Naive thymus-derived CD4-positive, alpha-beta T cell (primary cell): ENCODE results near the gene NPHP1. TPM values are rescaled to one million over a fixed set of nuclear protein-coding genes. Genes with fewer than 3 reads are reported as not detected.
"Not testable (repeated sequence)": the region's sequence is repeated elsewhere in the genome, so short reads cannot be mapped to it uniquely, and the experiment has no call there.

Experiments used
- ATAC-seq: fragments of 150-1000 bp; cut with Tn5 transposase; 2 replicates; pipeline ENCODE4 v1.10.0; 2021; ENCODE audit warnings: mild to moderate bottlenecking, moderate library complexity
- CTCF ChIA-PET: fragments of 350-600 bp; sonication (Branson Sonifier 250); formaldehyde crosslinking; loops from one replicate; lab custom pipeline; 2021; ENCODE audit warnings: antibody characterized with exemption; lab: Charles Lee
- POLR2A ChIA-PET: fragments of 350-600 bp; sonication (Branson Sonifier 250); formaldehyde crosslinking; loops from one replicate; lab custom pipeline; 2021; ENCODE audit warnings: antibody characterized with exemption, inconsistent platforms; lab: Charles Lee
- DNase-seq, 9 donors: peaks; one replicate each; pipeline versions ENCODE4 v3.0.0 to v3.0.0-alpha.2; 2020 to 2022; ENCODE audit warnings: mixed read lengths in 1 of 9
- H3K27ac ChIP-seq: one replicate; pipeline ENCODE4 v1.7.0; 2013; ENCODE audit warnings: mild to moderate bottlenecking, low read depth, low read length, moderate library complexity
- H3K27me3 ChIP-seq, 2 donors: one replicate each; pipeline ENCODE4 v1.7.0; 2013; ENCODE audit warnings: low read length in 2 of 2, mild to moderate bottlenecking in 2 of 2, moderate library complexity in 2 of 2; ENCODE audit not compliant: control insufficient read depth in 2 of 2, insufficient read depth in 2 of 2
- H3K36me3 ChIP-seq, 3 experiments: 1 replicate in 2 of 3; 2 replicates in 1 of 3; pipeline ENCODE4 v1.7.0; 2013; ENCODE audit warnings: low read length in 3 of 3, mild to moderate bottlenecking in 3 of 3, moderate library complexity in 1 of 3; ENCODE audit not compliant: insufficient read depth in 3 of 3, control insufficient read depth in 2 of 3
- H3K4me1 ChIP-seq, 2 donors: one replicate each; pipeline ENCODE4 v1.7.0; 2013; ENCODE audit warnings: low read length in 2 of 2, mild to moderate bottlenecking in 2 of 2, moderate library complexity in 1 of 2; ENCODE audit not compliant: control insufficient read depth in 2 of 2, insufficient read depth in 2 of 2
- H3K4me3 ChIP-seq: 2 replicates; pipeline ENCODE4 v1.7.0; 2013; ENCODE audit warnings: mild to moderate bottlenecking, low read length
- H3K9me3 ChIP-seq, 3 experiments: 1 replicate in 2 of 3; 2 replicates in 1 of 3; pipeline ENCODE4 v1.7.0; 2013; ENCODE audit warnings: low read length in 3 of 3; ENCODE audit not compliant: control insufficient read depth in 2 of 3
- H3K27ac Mint-ChIP-seq, 9 donors: one replicate each; pipeline ENCODE4 v1.8.0; 2020 to 2022; ENCODE audit warnings: mixed read lengths in 9 of 9, mild to moderate bottlenecking in 8 of 9, moderate library complexity in 5 of 9, inconsistent platforms in 2 of 9
- H3K27me3 Mint-ChIP-seq, 5 donors: one replicate each; pipeline ENCODE4 v1.8.0; 2021 to 2022; ENCODE audit warnings: mixed read lengths in 5 of 5, mild to moderate bottlenecking in 1 of 5
- H3K36me3 Mint-ChIP-seq, 5 donors: one replicate each; pipeline ENCODE4 v1.8.0; 2020 to 2022; ENCODE audit warnings: mixed read lengths in 5 of 5, mild to moderate bottlenecking in 3 of 5, inconsistent platforms in 1 of 5
- H3K4me1 Mint-ChIP-seq, 7 donors: one replicate each; pipeline ENCODE4 v1.8.0; 2020 to 2022; ENCODE audit warnings: mixed read lengths in 7 of 7, mild to moderate bottlenecking in 3 of 7, inconsistent platforms in 1 of 7
- H3K4me3 Mint-ChIP-seq, 10 donors: one replicate each; pipeline ENCODE4 v1.8.0; 2020 to 2022; ENCODE audit warnings: mild to moderate bottlenecking in 10 of 10, mixed read lengths in 10 of 10, moderate library complexity in 6 of 10, inconsistent platforms in 2 of 10
- H3K9me3 Mint-ChIP-seq, 11 donors: one replicate each; pipeline ENCODE4 v1.8.0; 2020 to 2022; ENCODE audit warnings: mixed read lengths in 11 of 11, mild to moderate bottlenecking in 4 of 11, inconsistent platforms in 1 of 11, moderate library complexity in 1 of 11
- intact Hi-C, 2 donors: fragments of 100-400 bp; cut with micrococcal nuclease; formaldehyde crosslinking; loops; one replicate each; pipeline ENCODE4 v1.15.1; 2023
- polyA plus RNA-seq, 2 donors: library from polyadenylated mRNA; unstranded; fragments of 300-500 nt; fragmentation: Illumina TruSeq; gene quantifications; one replicate each; pipeline ENCODE4 v1.2.3, GENCODE V29; 2021
- total RNA-seq, 6 experiments: library from RNA in 5 of 6; stranded (reverse) in 5 of 6; gene quantifications; 1 replicate in 5 of 6; 2 replicates in 1 of 6; pipeline ENCODE4 v1.2.3 and lab custom pipeline; 2021 to 2026

Gene NPHP1
- total and polyA plus RNA-seq, 7 experiments from 2014 or later: 0.11 to 0.64 (median 0.47) TPM; not detected in 1

DNA sequence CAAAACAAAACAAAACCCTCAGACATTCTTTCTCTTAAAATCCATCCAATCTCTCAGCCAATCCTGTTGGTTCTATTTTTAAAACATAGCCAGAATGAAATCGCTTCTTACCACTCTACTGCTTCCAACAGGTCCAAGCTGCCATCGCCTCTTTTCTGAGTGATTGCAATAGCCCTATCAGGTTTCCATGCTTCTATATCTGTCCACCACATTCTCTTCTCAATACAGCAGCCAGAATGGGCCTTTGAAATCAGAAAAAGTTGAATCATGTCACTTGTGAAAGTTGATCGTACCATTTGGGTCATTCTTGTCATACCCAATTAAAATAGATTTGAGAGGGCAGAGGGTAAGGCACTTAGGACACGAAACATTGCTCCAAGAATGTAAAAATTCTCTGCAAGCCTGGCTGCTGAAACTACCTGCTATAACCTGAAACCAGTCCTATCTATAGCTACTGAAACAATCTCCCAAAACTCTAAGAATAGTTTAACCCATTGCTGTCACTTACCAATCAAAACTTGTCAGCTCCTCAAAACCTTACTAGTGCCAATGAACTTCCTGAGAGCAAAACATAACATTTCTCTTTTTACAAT lies 10.8 kb upstream of the NPHP1 start:
- CTCF ChIA-PET: no interaction called here
- H3K9me3 Mint-ChIP-seq: peaks cover 0 to 22% (median 3%) of the 10 kb centered on the region in 11 donors
- peaks cover 0 to 3% (median 0%) of the 10 kb centered on the region in 5 donors for H3K36me3 Mint-ChIP-seq
- no peaks in the 10 kb centered on the region for H3K27me3 ChIP-seq
- H3K27me3 Mint-ChIP-seq: peaks cover 27 to 59% (median 53%) of the 10 kb centered on the region in 5 donors
- ATAC-seq (no peak), DNase-seq (no peak)
- no peak overlapping the region for H3K4me3 Mint-ChIP-seq
- H3K36me3 ChIP-seq: peaks cover 0 to 3% (median 0%) of the 10 kb centered on the region in 3 experiments
- POLR2A ChIA-PET: no interaction called here
- no peaks in the 10 kb centered on the region for H3K9me3 ChIP-seq
- H3K4me3 ChIP-seq: no peak overlapping the region
- H3K4me1 ChIP-seq: peaks cover 3 to 4% of the 10 kb centered on the region in 2 donors
- peaks cover 0 to 18% (median 8%) of the 10 kb centered on the region in 7 donors for H3K4me1 Mint-ChIP-seq
- no peak overlapping the region for H3K27ac Mint-ChIP-seq
- intact Hi-C loops: no loop called here
- H3K27ac ChIP-seq: no peak overlapping the region

DNA sequence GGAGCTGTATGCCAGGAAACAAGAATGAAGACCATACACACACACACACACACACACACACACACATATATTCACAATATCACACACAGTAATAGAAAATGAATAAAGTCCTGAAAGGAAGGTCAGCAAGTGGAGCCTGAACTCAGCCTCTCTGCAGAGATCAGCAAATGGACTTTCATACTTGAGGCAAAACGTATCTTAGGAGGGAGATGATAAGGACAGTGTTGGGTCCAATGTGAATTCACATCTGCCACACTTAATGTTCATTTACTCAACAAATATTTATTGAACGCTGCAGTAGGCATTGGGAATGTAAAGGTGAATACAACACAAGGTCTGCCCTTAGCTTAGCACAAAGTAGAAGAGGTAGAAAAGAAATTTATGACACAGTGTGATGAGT lies 10.3 kb upstream of the NPHP1 start:
- H3K4me3 Mint-ChIP-seq: no peak overlapping the region
- peaks cover 0 to 22% (median 8%) of the 10 kb centered on the region in 7 donors for H3K4me1 Mint-ChIP-seq
- DNase-seq (no peak), ATAC-seq (no peak)
- ChIA-PET POLR2A (no interaction called here), CTCF (no interaction called here)
- peaks cover 0 to 22% (median 3%) of the 10 kb centered on the region in 11 donors for H3K9me3 Mint-ChIP-seq
- no peak overlapping the region for H3K27ac ChIP-seq
- H3K27ac Mint-ChIP-seq: no peak overlapping the region
- no peak overlapping the region for H3K4me3 ChIP-seq
- H3K36me3 Mint-ChIP-seq: peaks cover 0 to 5% (median 0%) of the 10 kb centered on the region in 5 donors
- peaks cover 22 to 55% (median 49%) of the 10 kb centered on the region in 5 donors for H3K27me3 Mint-ChIP-seq
- peaks cover 0 to 3% (median 0%) of the 10 kb centered on the region in 3 experiments for H3K36me3 ChIP-seq
- no peaks in the 10 kb centered on the region for H3K9me3 ChIP-seq
- H3K4me1 ChIP-seq: peaks cover 3 to 4% of the 10 kb centered on the region in 2 donors
- intact Hi-C loops: no loop called here
- H3K27me3 ChIP-seq: no peaks in the 10 kb centered on the region

DNA sequence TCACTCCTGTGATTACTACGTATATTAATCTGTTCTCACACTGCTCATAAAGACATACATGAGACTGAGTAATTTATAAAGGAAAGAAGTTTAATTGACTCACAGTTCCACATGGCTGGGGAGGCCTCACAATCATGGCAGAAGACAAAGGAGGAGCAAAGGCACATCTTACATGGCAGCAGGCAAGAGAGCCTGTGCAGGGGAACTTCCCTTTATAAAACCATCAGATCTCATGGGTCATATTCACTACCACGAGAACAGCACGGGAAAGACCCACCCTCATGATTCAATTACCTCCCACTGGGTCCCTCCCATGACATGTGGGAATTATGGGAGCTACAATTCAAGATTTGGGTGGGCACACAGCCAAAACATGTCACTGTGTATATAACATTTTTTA lies 8.7 kb upstream of the NPHP1 start:
- H3K27ac ChIP-seq, POLR2A ChIA-PET, intact Hi-C loops, H3K9me3 ChIP-seq, H3K36me3 ChIP-seq, DNase-seq, CTCF ChIA-PET, ATAC-seq, H3K4me3 ChIP-seq, H3K4me1 ChIP-seq, H3K27me3 ChIP-seq: not testable (repeated sequence)
- Mint-ChIP-seq H3K27ac (peak overlapping the region in 1 of 9 donors; percentile 34), H3K36me3 (peaks cover 0 to 16% (median 6%) of the 10 kb centered on the region in 5 donors), H3K4me3 (peak overlapping the region in 6 of 10 donors; percentile 21 to 57 (median 37)), H3K27me3 (peaks cover 6 to 40% (median 35%) of the 10 kb centered on the region in 5 donors), H3K9me3 (peaks cover 0 to 22% (median 3%) of the 10 kb centered on the region in 11 donors), H3K4me1 (peaks cover 0 to 32% (median 16%) of the 10 kb centered on the region in 7 donors)

DNA sequence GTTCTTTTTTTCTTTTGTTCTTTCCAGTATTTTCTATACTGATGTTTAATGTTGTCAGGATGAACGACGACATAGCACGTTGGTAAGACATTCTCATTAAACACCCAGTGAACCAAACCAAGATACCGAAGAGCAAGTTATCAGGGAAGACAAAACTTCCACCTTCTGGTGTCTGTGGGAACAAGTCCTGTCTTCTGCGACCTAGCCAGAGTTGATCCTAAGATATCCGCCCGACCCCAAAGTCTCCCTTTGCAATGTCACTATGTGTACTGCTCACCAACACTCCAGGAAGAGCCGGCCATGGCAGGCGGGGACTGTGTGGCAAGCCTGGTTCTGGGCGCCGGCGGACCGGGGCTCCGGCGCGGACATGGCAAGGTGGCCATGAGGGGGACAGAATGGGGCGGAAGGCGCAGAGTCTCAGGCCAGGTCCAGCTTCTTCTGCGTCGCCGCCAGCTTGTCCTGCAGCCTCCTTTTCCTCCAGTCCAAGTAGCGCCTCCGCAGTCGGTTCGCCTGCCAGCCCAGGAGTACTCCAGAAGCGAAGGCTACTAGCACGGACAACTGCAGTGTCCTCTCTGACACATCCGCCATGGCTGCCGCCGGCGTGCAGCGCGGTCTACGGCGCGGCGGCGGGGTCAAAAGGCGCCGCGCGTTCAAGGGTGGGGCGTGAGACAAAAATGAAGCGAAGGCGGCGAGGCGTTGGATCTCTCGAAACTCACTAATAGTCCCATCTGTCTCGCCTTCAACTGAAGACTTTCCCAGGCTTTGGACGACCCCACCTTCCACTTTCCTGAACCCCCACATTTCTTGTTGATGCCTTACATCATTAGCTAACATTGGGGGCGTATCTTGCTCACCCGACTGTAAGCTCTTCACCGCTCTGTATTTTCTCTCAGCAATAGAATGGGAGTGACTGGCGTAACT lies 7.4 kb upstream of the NPHP1 start, which contains the start of gene MTLN:
Gene MTLN (minus strand): TSS at position 610 of the 921 bp plus-strand sequence. CDS start 22 bp downstream, at position 588.
- Mint-ChIP-seq H3K4me1 (peaks cover 0 to 32% (median 16%) of the 10 kb centered on the region in 7 donors), H3K27ac (peak within 1 kb of the TSS; percentile 83 to 99 (median 94)), H3K36me3 (peaks cover 0 to 18% (median 6%) of the 10 kb centered on the region in 5 donors), H3K4me3 (peak within 1 kb of the TSS; percentile 88 to 97 (median 93)), H3K27me3 (peaks cover 0 to 29% (median 22%) of the 10 kb centered on the region in 5 donors), H3K9me3 (peaks cover 0 to 22% (median 3%) of the 10 kb centered on the region in 11 donors)
- ChIA-PET CTCF (no interaction called here), POLR2A (no interaction called here)
- Histone ChIP-seq H3K4me1 (peaks cover 3 to 4% of the 10 kb centered on the region in 2 donors), H3K27ac (peak within 1 kb of the TSS; percentile 81), H3K4me3 (peak within 1 kb of the TSS; percentile 81), H3K27me3 (no peaks in the 10 kb centered on the region), H3K9me3 (no peaks in the 10 kb centered on the region), H3K36me3 (peaks cover 0 to 3% (median 0%) of the 10 kb centered on the region in 3 experiments)
- DNase-seq (peak; percentile 62 to 82 (median 80)), ATAC-seq (peak; percentile 96)
- intact Hi-C loops: loop anchor here (1.0 kb wide), 1 partner anchor 8 kb away; no protein-coding TSS in a partner anchor

DNA sequence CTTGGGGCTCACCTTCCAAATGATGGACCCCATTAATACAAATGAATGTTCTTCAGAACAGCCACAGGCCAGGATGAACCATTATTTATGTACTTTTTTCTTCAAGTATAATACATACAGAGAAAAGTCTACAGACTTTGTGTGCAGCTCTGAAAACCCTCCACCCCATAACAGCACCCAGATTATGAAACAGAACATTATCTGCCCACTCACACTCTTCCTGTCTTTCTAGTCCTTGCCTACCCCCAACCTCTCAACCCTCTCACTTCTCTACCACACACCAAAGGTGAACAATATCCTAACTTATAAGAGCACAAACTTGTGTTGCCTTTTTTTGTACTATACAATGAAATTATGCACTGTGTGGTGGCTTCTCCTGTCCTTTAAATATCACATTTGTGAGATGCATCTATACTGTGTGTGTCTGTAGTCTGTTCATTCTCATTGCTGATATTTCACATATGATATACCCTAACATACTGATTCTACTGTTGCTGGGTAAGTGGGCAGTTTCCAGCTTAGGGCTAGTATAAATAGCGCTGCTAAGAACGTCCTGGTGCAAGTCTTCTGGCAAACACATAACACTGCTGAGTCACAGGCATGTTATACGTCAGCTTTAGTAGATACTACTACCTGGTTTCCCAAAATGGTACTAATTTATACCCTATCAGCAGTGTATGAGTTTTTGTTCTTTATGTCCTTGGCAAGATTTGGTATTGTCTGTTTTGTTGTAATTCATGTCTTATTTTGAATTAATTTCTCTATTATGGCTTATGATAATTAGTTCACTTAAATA lies 1.0 kb upstream of the NPHP1 start:
- Histone ChIP-seq H3K4me3 (peak overlapping the region; percentile 76), H3K27me3 (no peaks in the 10 kb centered on the region), H3K4me1 (peaks cover 6 to 7% of the 10 kb centered on the region in 2 donors), H3K9me3 (no peaks in the 10 kb centered on the region), H3K36me3 (no peaks in the 10 kb centered on the region), H3K27ac (no peak overlapping the region)
- peaks cover 0 to 5% (median 0%) of the 10 kb centered on the region in 5 donors for H3K27me3 Mint-ChIP-seq
- ChIA-PET CTCF (interaction anchor here (0.7 kb wide), 1 partner anchor 725 kb away, joined by 4 read pairs; no protein-coding TSS in a partner anchor), POLR2A (no interaction called here)
- H3K36me3 Mint-ChIP-seq: peaks cover 0 to 15% (median 6%) of the 10 kb centered on the region in 5 donors
- H3K4me1 Mint-ChIP-seq: peaks cover 13 to 41% (median 27%) of the 10 kb centered on the region in 7 donors
- DNase-seq (no peak), ATAC-seq (no peak)
- H3K27ac Mint-ChIP-seq: peak overlapping the region in 8 of 9 donors; percentile 66 to 93 (median 90)
- peaks cover 0 to 1% (median 0%) of the 10 kb centered on the region in 11 donors for H3K9me3 Mint-ChIP-seq
- H3K4me3 Mint-ChIP-seq: peak overlapping the region; percentile 67 to 93 (median 88)
- intact Hi-C loops: loop anchor here (10.0 kb wide), 3 partner anchors 591 to 1491 kb away; partner anchors contain the start of genes BCL2L11 (in 1 of the 2), RANBP2 (in 1 of the 2), SEPTIN10 (in 1 of the 2) and SOWAHC (in 1 of the 2)

DNA sequence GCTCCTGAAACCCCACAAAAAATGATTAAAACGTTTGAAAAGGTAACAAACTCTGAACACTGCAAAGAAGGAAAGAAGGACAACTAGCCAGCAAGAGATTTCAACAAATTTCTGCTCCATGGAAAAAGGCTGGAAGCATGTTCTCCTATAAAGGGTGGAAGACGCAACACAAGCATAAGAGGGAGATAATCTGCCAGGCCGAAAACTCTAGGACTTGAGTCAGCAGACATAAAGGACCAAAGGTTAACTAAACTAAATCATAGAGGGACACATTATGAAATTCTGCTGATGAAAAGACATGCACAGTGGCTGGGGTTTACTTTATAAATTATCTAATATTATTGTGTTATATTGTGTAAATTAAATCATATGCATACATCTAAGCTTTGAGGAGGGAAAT lies 6.8 kb downstream of the NPHP1 start:
- Mint-ChIP-seq H3K36me3 (no peaks in the 10 kb centered on the region), H3K27me3 (peaks cover 0 to 20% (median 5%) of the 10 kb centered on the region in 5 donors), H3K4me3 (no peak overlapping the region), H3K27ac (no peak overlapping the region), H3K4me1 (no peaks in the 10 kb centered on the region), H3K9me3 (peaks cover 0 to 2% (median 0%) of the 10 kb centered on the region in 11 donors)
- H3K27ac ChIP-seq: no peak overlapping the region
- H3K36me3 ChIP-seq: no peaks in the 10 kb centered on the region
- CTCF ChIA-PET: no interaction called here
- no peaks in the 10 kb centered on the region for H3K9me3 ChIP-seq
- no peak overlapping the region for H3K4me3 ChIP-seq
- DNase-seq (no peak), ATAC-seq (no peak)
- POLR2A ChIA-PET: no interaction called here
- no peaks in the 10 kb centered on the region for H3K4me1 ChIP-seq
- no peaks in the 10 kb centered on the region for H3K27me3 ChIP-seq
- intact Hi-C loops: no loop called here
